ENCODE data around the gene P3R3URF. TPM values are rescaled to one million over a fixed set of nuclear protein-coding genes. Genes with fewer than 3 reads are reported as not detected.
A peak's percentile ranks its signal among the peaks of the same experiment; 100 is the strongest.

Gene P3R3URF
- total RNA-seq, 5 donors from 2014 or later (not counting 1 experiment from before 2014, with no cell fraction given), result not detected

GRCh38 chr1:46219551-46220520 is 43.5 kb upstream of the P3R3URF start:
- Histone ChIP-seq H3K4me1 (ENCODE audit: control insufficient read depth in 1 of 2, extremely low read depth in 1 of 2, insufficient read depth in 2 of 2, low read length in 2 of 2) (peaks cover 0 to 3% of the 10 kb centered on the region in 2 experiments), H3K36me3 (ENCODE audit: control insufficient read depth in 2 of 2, extremely low read depth in 1 of 2, insufficient read depth in 1 of 2, low read length in 1 of 2) (no peaks in the 10 kb centered on the region), H3K27me3 (replicated peaks in 1 of 2; ENCODE audit: control insufficient read depth in 2 of 2, extremely low read depth in 1 of 2, insufficient read depth in 2 of 2, low read length in 1 of 2) (peaks cover 0 to 12% of the 10 kb centered on the region in 2 experiments), H3K9me3 (no peaks in the 10 kb centered on the region), H3K27ac (ENCODE audit: low read length) (no peak overlapping the region), H3K4me3 (ENCODE audit: control insufficient read depth in 1 of 2, extremely low read depth in 1 of 2, low read length in 1 of 2) (no peak overlapping the region)
- DNase-seq (no peak), ATAC-seq (replicated peaks in 1 of 4) (no peak)
- Mint-ChIP-seq H3K4me1 (peaks cover 2 to 5% (median 3%) of the 10 kb centered on the region in 3 donors), H3K9me3 (no peaks in the 10 kb centered on the region), H3K27ac (no peak overlapping the region), H3K36me3 (no peaks in the 10 kb centered on the region), H3K4me3 (no peak overlapping the region), H3K27me3 (peaks cover 0 to 4% of the 10 kb centered on the region in 2 donors)
- 88% methylated on average over 15 of the region's 18 CpGs for whole genome bisulfite sequencing (ENCODE audit: insufficient coverage)
- ChIA-PET CTCF (interaction anchor here (0.6 to 0.7 kb wide), 2 partner anchors 10 to 397 kb away, joined by 3 to 4 read pairs; partner anchors contain the start of gene MOB3C (in 1 of the 2)), POLR2A (interaction anchor here in 1 of 2 donors (0.6 kb wide), 1 partner anchor 142 kb away, joined by 3 read pairs; no protein-coding TSS in a partner anchor)

DNA sequence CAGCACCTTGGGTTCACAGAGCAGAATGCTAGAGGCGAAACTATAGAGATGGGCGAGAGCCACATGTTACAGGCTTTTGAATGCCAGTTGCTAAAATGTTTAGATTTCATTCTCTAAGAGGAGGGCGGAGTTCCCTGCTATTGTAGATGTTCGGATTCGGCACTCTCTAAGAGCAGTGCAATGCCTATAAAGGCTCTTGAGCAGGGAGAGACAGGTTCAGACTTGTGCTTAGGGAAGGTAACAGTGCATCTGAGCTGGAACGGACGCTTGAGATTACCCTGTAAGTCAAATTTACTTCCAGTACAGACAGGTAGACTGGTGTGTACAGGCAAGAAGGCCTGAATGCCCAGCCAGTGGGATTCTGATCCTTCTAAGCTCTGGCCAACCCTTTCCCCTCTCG is 42.2 kb upstream of the P3R3URF start:
- DNase-seq, result no peak
- H3K27ac ChIP-seq (ENCODE audit: low read length), result no peak overlapping the region
- H3K36me3 ChIP-seq (ENCODE audit: control insufficient read depth in 2 of 2, extremely low read depth in 1 of 2, insufficient read depth in 1 of 2, low read length in 1 of 2), result no peaks in the 10 kb centered on the region
- Mint-ChIP-seq H3K36me3 (no peaks in the 10 kb centered on the region), H3K27ac (no peak overlapping the region), H3K4me1 (peaks cover under 1 to 1% (median 1%) of the 10 kb centered on the region in 3 donors), H3K9me3 (no peaks in the 10 kb centered on the region), H3K4me3 (no peak overlapping the region), H3K27me3 (peaks cover 0 to 4% of the 10 kb centered on the region in 2 donors)
- H3K27me3 ChIP-seq (replicated peaks in 1 of 2; ENCODE audit: control insufficient read depth in 2 of 2, extremely low read depth in 1 of 2, insufficient read depth in 2 of 2, low read length in 1 of 2), result peaks cover 0 to 9% of the 10 kb centered on the region in 2 experiments
- ChIA-PET CTCF (no interaction called here), POLR2A (interaction anchor here in 1 of 2 donors (0.5 kb wide), 1 partner anchor 130 kb away, joined by 5 read pairs; no protein-coding TSS in a partner anchor)
- ATAC-seq (replicated peaks in 1 of 4), result no peak
- WGBS (ENCODE audit: insufficient coverage), result 82% methylated on average over 6 of the region's 8 CpGs
- no peak overlapping the region for H3K4me3 ChIP-seq (ENCODE audit: control insufficient read depth in 1 of 2, extremely low read depth in 1 of 2, low read length in 1 of 2)
- no peaks in the 10 kb centered on the region for H3K9me3 ChIP-seq
- H3K4me1 ChIP-seq (ENCODE audit: control insufficient read depth in 1 of 2, extremely low read depth in 1 of 2, insufficient read depth in 2 of 2, low read length in 2 of 2), result no peaks in the 10 kb centered on the region

GRCh38 chr1:46215504-46215903 is 39.2 kb upstream of the P3R3URF start:
- H3K27ac Mint-ChIP-seq, result no peak overlapping the region
- ChIA-PET CTCF (interaction anchor here in 1 of 2 donors (0.6 kb wide), 1 partner anchor 622 kb away, joined by 3 read pairs; no protein-coding TSS in a partner anchor), POLR2A (no interaction called here)
- H3K4me1 Mint-ChIP-seq, result no peaks in the 10 kb centered on the region
- DNase-seq, result no peak
- no peaks in the 10 kb centered on the region for H3K36me3 ChIP-seq (ENCODE audit: control insufficient read depth in 2 of 2, extremely low read depth in 1 of 2, insufficient read depth in 1 of 2, low read length in 1 of 2)
- H3K9me3 Mint-ChIP-seq, result no peaks in the 10 kb centered on the region
- no peaks in the 10 kb centered on the region for H3K36me3 Mint-ChIP-seq
- no peak for ATAC-seq (replicated peaks in 1 of 4)
- peaks cover 0 to 4% of the 10 kb centered on the region in 2 donors for H3K27me3 Mint-ChIP-seq
- H3K27me3 ChIP-seq (replicated peaks in 1 of 2; ENCODE audit: control insufficient read depth in 2 of 2, extremely low read depth in 1 of 2, insufficient read depth in 2 of 2, low read length in 1 of 2), result peaks cover 0 to 6% of the 10 kb centered on the region in 2 experiments
- H3K9me3 ChIP-seq, result no peaks in the 10 kb centered on the region
- no peak overlapping the region for H3K27ac ChIP-seq (ENCODE audit: low read length)
- H3K4me3 ChIP-seq (ENCODE audit: control insufficient read depth in 1 of 2, extremely low read depth in 1 of 2, low read length in 1 of 2), result no peak overlapping the region
- H3K4me3 Mint-ChIP-seq, result no peak overlapping the region
- no peaks in the 10 kb centered on the region for H3K4me1 ChIP-seq (ENCODE audit: control insufficient read depth in 1 of 2, extremely low read depth in 1 of 2, insufficient read depth in 2 of 2, low read length in 2 of 2)

- Histone ChIP-seq H3K4me3 (ENCODE audit: control insufficient read depth in 1 of 2, extremely low read depth in 1 of 2, low read length in 1 of 2) (no peak overlapping the region), H3K4me1 (ENCODE audit: control insufficient read depth in 1 of 2, extremely low read depth in 1 of 2, insufficient read depth in 2 of 2, low read length in 2 of 2) (no peaks in the 10 kb centered on the region), H3K9me3 (no peaks in the 10 kb centered on the region), H3K27me3 (replicated peaks in 1 of 2; ENCODE audit: control insufficient read depth in 2 of 2, extremely low read depth in 1 of 2, insufficient read depth in 2 of 2, low read length in 1 of 2) (peaks cover 0 to 3% of the 10 kb centered on the region in 2 experiments), H3K36me3 (ENCODE audit: control insufficient read depth in 2 of 2, extremely low read depth in 1 of 2, insufficient read depth in 1 of 2, low read length in 1 of 2) (no peaks in the 10 kb centered on the region), H3K27ac (ENCODE audit: low read length) (no peak overlapping the region)
- H3K36me3 Mint-ChIP-seq, result no peaks in the 10 kb centered on the region
- no peaks in the 10 kb centered on the region for H3K9me3 Mint-ChIP-seq
- H3K27ac Mint-ChIP-seq, result no peak overlapping the region
- no CpG with 5 or more reads among the region's 2 CpGs for WGBS (ENCODE audit: insufficient coverage)
- ATAC-seq (replicated peaks in 1 of 4) (no peak), DNase-seq (no peak)
- POLR2A ChIA-PET, result no interaction called here
- no peaks in the 10 kb centered on the region for H3K4me1 Mint-ChIP-seq
- CTCF ChIA-PET, result no interaction called here
- no peaks in the 10 kb centered on the region for H3K27me3 Mint-ChIP-seq
- no peak overlapping the region for H3K4me3 Mint-ChIP-seq
Measured at GRCh38 chr1:46211051-46211450, 34.8 kb upstream of the P3R3URF start.

DNA sequence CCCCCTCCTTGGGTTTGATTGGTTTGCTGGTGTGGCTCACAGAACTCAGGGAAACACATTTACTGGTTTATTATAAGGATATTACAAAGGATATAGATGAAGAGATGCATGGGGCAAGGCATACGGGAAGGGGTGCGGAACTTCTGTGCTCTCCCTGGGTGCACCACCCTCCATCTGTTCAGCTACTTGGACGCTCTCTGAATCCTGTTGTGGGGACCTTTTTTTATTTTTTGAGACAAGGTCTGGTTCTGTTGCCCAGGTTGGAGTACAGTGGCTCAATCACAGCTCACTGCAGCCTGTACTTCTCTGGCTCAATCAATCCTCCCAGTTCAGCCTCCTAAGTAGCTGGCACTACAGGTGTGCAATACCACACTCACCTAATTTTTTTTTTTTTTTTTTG is 34.3 kb upstream of the P3R3URF start:
- no peak overlapping the region for H3K4me3 Mint-ChIP-seq
- WGBS (ENCODE audit: insufficient coverage), result no CpG with 5 or more reads among the region's 3 CpGs

DNA sequence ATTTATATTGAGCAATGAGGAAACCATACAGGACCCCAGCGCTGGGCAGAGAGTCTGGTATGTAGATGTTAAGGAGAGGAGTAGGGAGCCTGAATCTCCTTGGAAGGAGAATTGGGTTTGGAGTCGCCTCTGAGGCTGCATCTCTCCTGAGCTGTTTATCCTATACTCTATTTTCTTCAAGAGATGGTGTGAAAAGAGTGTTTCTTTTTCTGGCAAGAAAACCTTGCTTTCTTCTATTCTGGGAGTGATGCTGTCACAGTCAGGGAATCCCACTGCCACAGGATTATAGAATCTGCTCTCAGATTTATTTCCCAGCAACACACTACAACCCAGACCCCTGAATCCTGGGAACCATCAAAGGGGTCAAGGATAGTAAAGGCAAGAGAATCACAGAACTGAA is 30.1 kb upstream of the P3R3URF start:
- Histone ChIP-seq H3K27me3 (replicated peaks in 1 of 2; ENCODE audit: control insufficient read depth in 2 of 2, extremely low read depth in 1 of 2, insufficient read depth in 2 of 2, low read length in 1 of 2) (peaks cover 0 to 9% of the 10 kb centered on the region in 2 experiments), H3K4me3 (ENCODE audit: control insufficient read depth in 1 of 2, extremely low read depth in 1 of 2, low read length in 1 of 2) (no peak overlapping the region), H3K27ac (ENCODE audit: low read length) (no peak overlapping the region), H3K9me3 (no peaks in the 10 kb centered on the region), H3K36me3 (ENCODE audit: control insufficient read depth in 2 of 2, extremely low read depth in 1 of 2, insufficient read depth in 1 of 2, low read length in 1 of 2) (no peaks in the 10 kb centered on the region), H3K4me1 (ENCODE audit: control insufficient read depth in 1 of 2, extremely low read depth in 1 of 2, insufficient read depth in 2 of 2, low read length in 2 of 2) (peaks cover 0 to 11% of the 10 kb centered on the region in 2 experiments)
- WGBS (ENCODE audit: insufficient coverage), result 100% methylated on average over 1 of the region's 2 CpGs
- Mint-ChIP-seq H3K9me3 (no peaks in the 10 kb centered on the region), H3K27ac (peak overlapping the region in 1 of 2 donors; percentile 16), H3K4me3 (no peak overlapping the region), H3K27me3 (peaks cover 0 to 3% of the 10 kb centered on the region in 2 donors), H3K4me1 (peaks cover 15 to 22% (median 16%) of the 10 kb centered on the region in 3 donors), H3K36me3 (no peaks in the 10 kb centered on the region)
- DNase-seq (no peak), ATAC-seq (replicated peaks in 1 of 4) (no peak)
- POLR2A ChIA-PET, result no interaction called here
- CTCF ChIA-PET, result no interaction called here

More for the DNA sequence above, 34.3 kb upstream of the P3R3URF start:
- Histone ChIP-seq H3K9me3 (no peaks in the 10 kb centered on the region), H3K36me3 (ENCODE audit: control insufficient read depth in 2 of 2, extremely low read depth in 1 of 2, insufficient read depth in 1 of 2, low read length in 1 of 2) (no peaks in the 10 kb centered on the region), H3K4me1 (ENCODE audit: control insufficient read depth in 1 of 2, extremely low read depth in 1 of 2, insufficient read depth in 2 of 2, low read length in 2 of 2) (no peaks in the 10 kb centered on the region), H3K27me3 (replicated peaks in 1 of 2; ENCODE audit: control insufficient read depth in 2 of 2, extremely low read depth in 1 of 2, insufficient read depth in 2 of 2, low read length in 1 of 2) (peaks cover 0 to 2% of the 10 kb centered on the region in 2 experiments), H3K4me3 (ENCODE audit: control insufficient read depth in 1 of 2, extremely low read depth in 1 of 2, low read length in 1 of 2) (no peak overlapping the region), H3K27ac (ENCODE audit: low read length) (no peak overlapping the region)
- ChIA-PET CTCF (interaction anchor here in 1 of 2 donors (0.7 kb wide), 1 partner anchor 530 kb away, joined by 3 read pairs; no protein-coding TSS in a partner anchor), POLR2A (no interaction called here)
- H3K27me3 Mint-ChIP-seq, result no peaks in the 10 kb centered on the region
- DNase-seq, result no peak
- no peaks in the 10 kb centered on the region for H3K4me1 Mint-ChIP-seq
- H3K9me3 Mint-ChIP-seq, result no peaks in the 10 kb centered on the region
- no peak for ATAC-seq (replicated peaks in 1 of 4)
- no peak overlapping the region for H3K27ac Mint-ChIP-seq
- no peaks in the 10 kb centered on the region for H3K36me3 Mint-ChIP-seq
